ENCODE results near the gene GLP1R. TPM values are rescaled to one million over a fixed set of nuclear protein-coding genes. Genes with fewer than 3 reads are reported as not detected.

The GLP1R gene
- total RNA-seq, 1 experiment from 2014 or later, result not detected

DNA sequence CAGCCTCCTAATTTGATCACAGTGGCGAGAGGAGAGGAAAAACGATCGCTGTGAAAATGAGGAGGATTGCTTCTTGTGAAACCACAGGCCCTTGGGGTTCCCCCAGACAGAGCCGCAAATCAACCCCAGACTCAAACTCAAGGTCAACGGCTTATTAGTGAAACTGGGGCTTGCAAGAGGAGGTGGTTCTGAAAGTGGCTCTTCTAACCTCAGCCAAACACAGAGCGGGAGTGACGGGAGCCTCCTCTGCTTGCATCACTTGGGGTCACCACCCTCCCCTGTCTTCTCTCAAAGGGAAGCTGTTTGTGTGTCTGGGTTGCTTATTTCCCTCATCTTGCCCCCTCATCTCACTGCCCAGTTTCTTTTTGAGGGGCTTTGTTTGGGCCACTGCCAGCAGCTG lies 37.7 kb downstream of the GLP1R start:
- intact Hi-C loops (cut with micrococcal nuclease), result no loop called here
- Histone ChIP-seq H3K9ac (ENCODE audit: low read length) (no peak overlapping the region), H4K20me1 (ENCODE audit: low read length) (no peaks in the 10 kb centered on the region), H3K4me2 (ENCODE audit: low read length) (no peak overlapping the region), H3K9me3 (ENCODE audit: low read length) (no peaks in the 10 kb centered on the region), H3K27me3 (ENCODE audit: low read length) (peaks cover 72% of the 10 kb centered on the region), H3K79me2 (ENCODE audit: low read length) (no peaks in the 10 kb centered on the region), H3F3A (ENCODE audit: low read length, unreplicated experiment) (no peaks in the 10 kb centered on the region), H3K9me2 (replicated peaks; ENCODE audit: low read length) (no peaks in the 10 kb centered on the region), H3K4me3 (ENCODE audit: low read length) (no peak overlapping the region), H2AFZ (ENCODE audit: low read length) (no peak overlapping the region), H3K36me3 (ENCODE audit: low read depth, low read length) (no peaks in the 10 kb centered on the region), H3K4me1 (ENCODE audit: insufficient read depth, low read length) (no peaks in the 10 kb centered on the region), H3K27ac (ENCODE audit: low read length) (no peak overlapping the region)
- no TSS peak for BruUV-seq (replicated peaks)
- no peak for DNase-seq
- TF ChIP-seq EZH2phosphoT487 (IDR thresholded peaks at IDR 0.05; ENCODE audit: borderline replicate concordance, low read length) (no peak), EZH2 (IDR thresholded peaks at IDR 0.05; ENCODE audit: low read length, unreplicated experiment) (no peak)
- TF ChIP-seq, protein P1, sequence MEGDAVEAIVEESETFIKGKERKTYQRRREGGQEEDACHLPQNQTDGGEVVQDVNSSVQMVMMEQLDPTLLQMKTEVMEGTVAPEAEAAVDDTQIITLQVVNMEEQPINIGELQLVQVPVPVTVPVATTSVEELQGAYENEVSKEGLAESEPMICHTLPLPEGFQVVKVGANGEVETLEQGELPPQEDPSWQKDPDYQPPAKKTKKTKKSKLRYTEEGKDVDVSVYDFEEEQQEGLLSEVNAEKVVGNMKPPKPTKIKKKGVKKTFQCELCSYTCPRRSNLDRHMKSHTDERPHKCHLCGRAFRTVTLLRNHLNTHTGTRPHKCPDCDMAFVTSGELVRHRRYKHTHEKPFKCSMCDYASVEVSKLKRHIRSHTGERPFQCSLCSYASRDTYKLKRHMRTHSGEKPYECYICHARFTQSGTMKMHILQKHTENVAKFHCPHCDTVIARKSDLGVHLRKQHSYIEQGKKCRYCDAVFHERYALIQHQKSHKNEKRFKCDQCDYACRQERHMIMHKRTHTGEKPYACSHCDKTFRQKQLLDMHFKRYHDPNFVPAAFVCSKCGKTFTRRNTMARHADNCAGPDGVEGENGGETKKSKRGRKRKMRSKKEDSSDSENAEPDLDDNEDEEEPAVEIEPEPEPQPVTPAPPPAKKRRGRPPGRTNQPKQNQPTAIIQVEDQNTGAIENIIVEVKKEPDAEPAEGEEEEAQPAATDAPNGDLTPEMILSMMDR (conservative IDR thresholded peaks at IDR 0.05; ENCODE audit: low read depth, low read length), result no peak
- ChIA-PET POLR2A (ENCODE audit: unreplicated experiment) (no interaction called here), CTCF (no interaction called here)
- ATAC-seq, result no peak

DNA sequence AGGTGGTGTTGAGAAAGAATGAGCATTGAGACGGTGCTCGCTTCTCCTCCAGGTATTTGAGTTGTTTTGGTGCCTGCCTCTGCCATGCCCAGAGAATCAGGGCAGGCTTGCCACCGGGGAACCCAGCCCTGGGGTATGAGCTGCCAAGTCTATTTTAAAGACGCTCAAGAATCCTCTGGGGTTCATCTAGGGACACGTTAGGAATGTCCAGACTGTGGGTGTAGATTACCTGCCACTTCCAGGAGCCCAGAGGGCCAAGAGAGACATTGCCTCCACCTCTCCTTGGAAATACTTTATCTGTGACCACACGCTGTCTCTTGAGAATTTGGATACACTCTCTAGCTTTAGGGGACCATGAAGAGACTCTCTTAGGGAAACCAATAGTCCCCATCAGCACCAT lies 38.1 kb downstream of the GLP1R start:
- Histone ChIP-seq H3K9me3 (ENCODE audit: low read length) (no peaks in the 10 kb centered on the region), H3K4me3 (ENCODE audit: low read length) (no peak overlapping the region), H3K9ac (ENCODE audit: low read length) (no peak overlapping the region), H2AFZ (ENCODE audit: low read length) (no peak overlapping the region), H3K4me2 (ENCODE audit: low read length) (no peak overlapping the region), H3K27me3 (ENCODE audit: low read length) (peaks cover 76% of the 10 kb centered on the region), H4K20me1 (ENCODE audit: low read length) (no peaks in the 10 kb centered on the region), H3K36me3 (ENCODE audit: low read depth, low read length) (no peaks in the 10 kb centered on the region), H3K9me2 (replicated peaks; ENCODE audit: low read length) (no peaks in the 10 kb centered on the region), H3K4me1 (ENCODE audit: insufficient read depth, low read length) (no peaks in the 10 kb centered on the region), H3K79me2 (ENCODE audit: low read length) (no peaks in the 10 kb centered on the region), H3K27ac (ENCODE audit: low read length) (no peak overlapping the region), H3F3A (ENCODE audit: low read length, unreplicated experiment) (no peaks in the 10 kb centered on the region)
- ChIA-PET CTCF (no interaction called here), POLR2A (ENCODE audit: unreplicated experiment) (no interaction called here)
- no peak for ATAC-seq
- BruUV-seq (replicated peaks), result no TSS peak
- DNase-seq, result no peak
- no peak for TF ChIP-seq EZH2 (IDR thresholded peaks at IDR 0.05; ENCODE audit: low read length, unreplicated experiment)
- TF ChIP-seq EZH2phosphoT487 (IDR thresholded peaks at IDR 0.05; ENCODE audit: borderline replicate concordance, low read length), result no peak
- TF ChIP-seq, protein P1 (conservative IDR thresholded peaks at IDR 0.05; ENCODE audit: low read depth, low read length), result no peak
- intact Hi-C loops (cut with micrococcal nuclease), result no loop called here

DNA sequence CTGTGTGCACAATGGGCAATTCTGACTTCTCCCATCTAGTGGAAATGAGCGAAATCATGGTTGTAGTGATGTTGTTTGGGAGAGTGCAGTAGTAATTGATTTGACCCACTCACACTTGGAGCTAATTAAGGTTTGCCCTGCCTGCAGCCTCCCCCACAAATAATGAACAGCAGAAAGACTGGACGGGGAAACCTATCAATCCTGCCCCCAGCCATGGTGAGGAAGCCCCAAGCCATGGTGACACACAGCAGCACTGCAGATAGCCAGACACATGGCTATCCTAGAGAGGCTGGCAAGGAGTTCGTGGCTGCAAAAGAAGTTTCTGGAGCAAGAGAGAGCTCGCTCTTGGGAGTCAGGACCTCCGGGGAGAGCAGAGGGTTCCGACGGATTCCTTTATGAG lies 38.6 kb downstream of the GLP1R start:
- H3K4me3 ChIP-seq (ENCODE audit: low read length), result no peak overlapping the region
- H3K27me3 ChIP-seq (ENCODE audit: low read length), result peaks cover 81% of the 10 kb centered on the region
- intact Hi-C loops (cut with micrococcal nuclease), result no loop called here
- CTCF ChIA-PET, result no interaction called here
- H3F3A ChIP-seq (ENCODE audit: low read length, unreplicated experiment), result no peaks in the 10 kb centered on the region
- no peak for DNase-seq
- no peak overlapping the region for H2AFZ ChIP-seq (ENCODE audit: low read length)
- H3K36me3 ChIP-seq (ENCODE audit: low read depth, low read length), result no peaks in the 10 kb centered on the region
- no peaks in the 10 kb centered on the region for H4K20me1 ChIP-seq (ENCODE audit: low read length)
- H3K9me3 ChIP-seq (ENCODE audit: low read length), result no peaks in the 10 kb centered on the region
- TF ChIP-seq EZH2 (IDR thresholded peaks at IDR 0.05; ENCODE audit: low read length, unreplicated experiment) (no peak), EZH2phosphoT487 (IDR thresholded peaks at IDR 0.05; ENCODE audit: borderline replicate concordance, low read length) (no peak)
- TF ChIP-seq, protein P1 (conservative IDR thresholded peaks at IDR 0.05; ENCODE audit: low read depth, low read length), result no peak
- no peak overlapping the region for H3K27ac ChIP-seq (ENCODE audit: low read length)
- H3K79me2 ChIP-seq (ENCODE audit: low read length), result no peaks in the 10 kb centered on the region
- H3K9me2 ChIP-seq (replicated peaks; ENCODE audit: low read length), result no peaks in the 10 kb centered on the region
- BruUV-seq (replicated peaks), result no TSS peak
- no peak overlapping the region for H3K4me2 ChIP-seq (ENCODE audit: low read length)
- POLR2A ChIA-PET (ENCODE audit: unreplicated experiment), result no interaction called here
- H3K4me1 ChIP-seq (ENCODE audit: insufficient read depth, low read length), result no peaks in the 10 kb centered on the region
- H3K9ac ChIP-seq (ENCODE audit: low read length), result no peak overlapping the region
- ATAC-seq, result no peak
